GM10248 (cell line): ENCODE data around the gene AP2A2.

Experiments
- CTCF ChIA-PET: fragments of 300-600 bp; sonication (Branson Sonifier 250); formaldehyde crosslinking; extraction: SDS; loops from one replicate; lab custom pipeline; 2021; ENCODE audit warnings: antibody characterized with exemption; lab: Yijun Ruan, JAX
- POLR2A ChIA-PET: fragments of 350-650 bp; sonication (Branson Sonifier 250); formaldehyde crosslinking; extraction: SDS; loops from one replicate; lab custom pipeline; 2020; ENCODE audit warnings: antibody characterized with exemption; lab: Yijun Ruan, JAX
- DNase-seq: peaks from one replicate; pipeline ENCODE4 v3.0.0; 2012; ENCODE audit errors: extremely low spot score
- TF ChIP-seq, protein P1 (sequence below): IDR thresholded peaks from 2 replicates; pipeline ENCODE4 v1.5.1; 2012; ENCODE audit warnings: mild to moderate bottlenecking, low read depth; ENCODE audit errors: extremely low read depth, missing control alignments, control extremely low read depth

Gene AP2A2

DNA sequence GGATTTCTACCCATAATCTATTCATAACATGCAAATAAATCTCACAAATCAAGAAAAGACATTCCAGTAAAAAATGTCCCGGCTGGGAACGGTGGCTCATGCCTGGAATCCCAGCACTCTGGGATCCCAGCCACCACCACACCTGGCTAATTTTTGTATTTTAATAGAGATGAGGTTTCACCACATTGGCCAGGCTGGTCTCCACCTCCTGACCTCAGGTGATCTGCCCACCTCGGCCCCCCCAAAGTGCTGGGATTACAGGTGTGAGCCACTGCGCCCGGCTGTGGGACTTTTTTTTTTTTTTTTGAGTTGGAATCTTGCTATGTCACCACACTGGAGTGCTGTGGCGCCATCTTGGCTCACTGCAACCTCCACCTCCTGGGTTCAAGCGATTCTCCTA lies 19.7 kb upstream of the AP2A2 start:
- POLR2A ChIA-PET: no interaction called here
- CTCF ChIA-PET: interaction anchor here (1.0 to 1.5 kb wide), 2 partner anchors 13 to 58 kb away, joined by 3 to 4 read pairs; no protein-coding TSS in a partner anchor
- DNase-seq: no peak

DNA sequence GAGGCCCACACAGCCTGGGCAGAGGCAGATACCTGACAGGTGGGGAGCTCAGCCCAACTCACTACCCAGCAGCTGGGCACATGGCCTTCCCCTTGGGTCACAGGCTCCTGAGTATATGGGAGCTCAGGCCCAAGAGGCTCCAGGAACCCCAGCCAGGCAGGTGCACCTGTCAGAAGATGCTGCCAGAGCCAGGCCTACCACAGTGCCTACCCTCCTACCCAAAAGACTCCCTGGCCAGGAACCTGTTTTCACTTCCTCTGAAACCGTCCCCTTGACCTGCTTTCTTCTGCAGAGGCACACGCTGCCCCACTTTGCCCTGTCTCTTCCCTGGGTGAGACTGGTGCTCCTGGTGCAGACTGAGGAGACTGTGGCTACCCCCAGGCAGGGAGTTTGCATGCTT lies 18.0 kb upstream of the AP2A2 start:
- POLR2A ChIA-PET: no interaction called here
- CTCF ChIA-PET: no interaction called here
- no peak for DNase-seq
- TF ChIP-seq, protein P1, sequence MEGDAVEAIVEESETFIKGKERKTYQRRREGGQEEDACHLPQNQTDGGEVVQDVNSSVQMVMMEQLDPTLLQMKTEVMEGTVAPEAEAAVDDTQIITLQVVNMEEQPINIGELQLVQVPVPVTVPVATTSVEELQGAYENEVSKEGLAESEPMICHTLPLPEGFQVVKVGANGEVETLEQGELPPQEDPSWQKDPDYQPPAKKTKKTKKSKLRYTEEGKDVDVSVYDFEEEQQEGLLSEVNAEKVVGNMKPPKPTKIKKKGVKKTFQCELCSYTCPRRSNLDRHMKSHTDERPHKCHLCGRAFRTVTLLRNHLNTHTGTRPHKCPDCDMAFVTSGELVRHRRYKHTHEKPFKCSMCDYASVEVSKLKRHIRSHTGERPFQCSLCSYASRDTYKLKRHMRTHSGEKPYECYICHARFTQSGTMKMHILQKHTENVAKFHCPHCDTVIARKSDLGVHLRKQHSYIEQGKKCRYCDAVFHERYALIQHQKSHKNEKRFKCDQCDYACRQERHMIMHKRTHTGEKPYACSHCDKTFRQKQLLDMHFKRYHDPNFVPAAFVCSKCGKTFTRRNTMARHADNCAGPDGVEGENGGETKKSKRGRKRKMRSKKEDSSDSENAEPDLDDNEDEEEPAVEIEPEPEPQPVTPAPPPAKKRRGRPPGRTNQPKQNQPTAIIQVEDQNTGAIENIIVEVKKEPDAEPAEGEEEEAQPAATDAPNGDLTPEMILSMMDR: no peak

More for the DNA sequence above, 19.7 kb upstream of the AP2A2 start:
- TF ChIP-seq, protein P1: no peak

DNA sequence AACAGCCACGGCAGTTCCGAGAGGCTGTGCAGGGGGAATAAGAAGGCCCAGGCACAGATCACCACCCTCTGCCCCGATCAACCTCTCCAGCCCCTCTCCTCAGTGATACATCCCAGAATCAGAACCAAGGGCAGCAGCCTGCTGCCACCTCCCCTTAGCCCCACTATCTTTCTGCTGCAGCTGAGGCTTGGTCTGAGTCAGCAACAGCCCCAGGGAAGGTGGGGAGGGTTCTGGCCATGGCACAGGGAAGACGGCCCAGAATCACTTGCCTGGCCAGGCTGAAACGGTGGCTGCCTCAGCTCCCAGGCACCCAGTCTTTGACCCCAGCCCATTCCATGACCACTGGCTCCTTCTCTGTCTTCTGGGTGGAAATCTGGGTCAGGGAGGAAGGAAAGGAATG lies 17.4 kb upstream of the AP2A2 start:
- POLR2A ChIA-PET: no interaction called here
- CTCF ChIA-PET: no interaction called here
- TF ChIP-seq, protein P1: no peak
- no peak for DNase-seq

DNA sequence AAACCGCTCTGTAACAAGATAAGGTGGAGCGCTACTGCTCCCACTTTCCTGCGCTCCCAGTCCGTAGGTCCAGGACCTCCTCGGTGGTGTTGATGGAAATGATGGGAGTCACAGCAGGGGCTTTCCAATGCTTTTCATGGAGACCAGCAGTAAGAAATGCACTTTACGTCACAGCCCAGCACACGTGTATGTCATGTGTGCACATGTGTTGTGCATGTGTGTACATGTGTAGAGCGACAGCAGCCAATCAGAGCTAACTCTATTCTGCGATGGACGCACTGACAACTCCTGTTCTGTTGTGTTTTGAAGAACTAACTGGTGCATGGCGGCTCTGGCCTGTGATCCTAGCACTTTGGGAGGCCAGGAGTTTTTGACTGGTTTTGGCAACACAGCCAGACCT lies 16.3 kb upstream of the AP2A2 start:
- TF ChIP-seq, protein P1: no peak
- CTCF ChIA-PET: interaction anchor here (0.9 kb wide), 1 partner anchor 15 kb away, joined by 4 read pairs; no protein-coding TSS in a partner anchor
- no peak for DNase-seq
- POLR2A ChIA-PET: interaction anchor here (0.5 kb wide), 1 partner anchor 187 kb away, joined by 4 read pairs; no protein-coding TSS in a partner anchor

DNA sequence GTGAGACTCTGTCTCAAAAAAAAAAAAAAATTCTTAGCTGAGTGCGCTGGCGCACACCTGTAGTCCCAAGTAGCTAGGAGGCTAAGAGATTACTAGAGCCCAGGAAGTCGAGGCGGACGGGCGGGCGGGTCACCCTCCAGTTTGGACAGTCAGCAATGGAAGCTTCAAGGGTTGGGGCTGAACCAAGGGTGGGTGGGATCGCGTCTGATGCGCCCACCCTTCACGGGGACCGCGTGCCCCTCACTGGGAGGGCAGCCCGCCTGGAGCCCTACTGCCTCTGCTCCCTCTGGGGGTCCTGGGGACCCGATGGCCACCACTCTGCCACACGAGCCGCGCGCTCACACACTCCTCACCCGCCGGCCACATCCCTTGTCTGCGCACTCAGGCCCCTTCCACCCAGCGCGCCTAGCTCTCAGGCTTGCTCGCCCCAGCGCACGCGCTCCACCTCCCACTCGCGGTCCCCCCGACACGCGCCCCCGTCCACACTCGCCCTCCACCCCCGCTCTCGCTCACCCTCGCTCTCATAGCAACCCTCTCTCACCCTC lies 15.6 kb upstream of the AP2A2 start:
- CTCF ChIA-PET: interaction anchor here (0.9 to 2.5 kb wide), 2 partner anchors 15 kb away, joined by 4 to 13 read pairs; partner anchors contain the start of gene AP2A2
- TF ChIP-seq, protein P1: no peak
- no peak for DNase-seq
- POLR2A ChIA-PET: interaction anchor here (0.5 to 0.7 kb wide), 3 partner anchors 42 to 325 kb away, joined by 3 to 4 read pairs (median 4); no protein-coding TSS in a partner anchor

DNA sequence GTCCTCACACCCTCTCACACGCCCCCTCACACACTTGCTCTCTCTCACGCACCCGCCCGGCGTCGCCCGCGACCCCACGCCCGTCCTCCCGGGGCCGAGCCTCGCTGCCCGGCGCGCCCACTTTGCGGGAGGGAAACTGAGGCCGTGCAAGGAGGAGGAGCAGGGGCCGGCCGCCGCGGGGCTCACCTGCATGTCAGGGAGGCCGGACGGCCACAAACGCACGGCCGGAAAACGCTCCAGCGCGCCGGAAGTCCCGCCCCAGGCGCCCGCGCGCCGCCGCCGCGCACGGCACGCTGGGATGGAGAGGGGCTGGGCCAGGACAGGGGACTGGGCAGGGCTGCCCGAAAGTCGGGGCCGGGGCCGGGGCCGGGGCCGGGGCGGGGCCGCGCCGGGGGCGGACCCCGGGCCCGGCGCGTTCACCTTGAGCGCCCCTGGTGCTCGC lies 15.1 kb upstream of the AP2A2 start, which contains the start of gene CHID1:
TSS of gene CHID1 (minus strand) at position 222 of the 442 bp plus-strand sequence. CDS start 5,994 bp downstream, outside the sequence.
- POLR2A ChIA-PET: interaction anchor here (0.7 kb wide), 1 partner anchor 325 kb away, joined by 3 read pairs; no protein-coding TSS in a partner anchor
- peak; percentile 99 for DNase-seq
- CTCF ChIA-PET: interaction anchor here (2.5 kb wide), 1 partner anchor 14 kb away, joined by 13 read pairs; the partner anchor contains the start of gene AP2A2
- TF ChIP-seq, protein P1: peak; percentile 4
